Right renal pelvis (tissue), 4 donors: ENCODE results near the gene TMEM233. TPM values are rescaled to one million over a fixed set of nuclear protein-coding genes. Genes with fewer than 3 reads are reported as not detected.
"Not testable (repeated sequence)": the region's sequence is repeated elsewhere in the genome, so short reads cannot be mapped to it uniquely, and the experiment has no call there.

ENCODE experiments used
- DNase-seq, 4 donors: peaks; one replicate each; pipeline ENCODE4 v3.0.0-alpha.2; 2013; ENCODE audit warnings: low read depth in 4 of 4, low spot score in 3 of 4, missing footprints in 1 of 4
- polyA plus RNA-seq, 4 donors: library from polyadenylated mRNA; unstranded; fragments of 120-200 nt; gene quantifications; one replicate each; pipeline ENCODE4 v1.2.1, GENCODE V29; 2013; ENCODE audit not compliant: insufficient read length in 4 of 4

The TMEM233 gene
- polyA plus RNA-seq, 4 donors = 1.2 to 1.7 (median 1.4) TPM

GRCh38 chr12:119603767-119604166 is 10.2 kb downstream of the TMEM233 start:
- DNase-seq = no peak

GRCh38 chr12:119609358-119609757 is 15.8 kb downstream of the TMEM233 start:
- DNase-seq = no peak

- no peak for DNase-seq
Measured at GRCh38 chr12:119613319-119613936, 19.9 kb downstream of the TMEM233 start.

GRCh38 chr12:119614705-119615104 is 21.1 kb downstream of the TMEM233 start:
- DNase-seq = no peak

- DNase-seq = no peak
Measured at GRCh38 chr12:119615518-119616475, 22.2 kb downstream of the TMEM233 start.

GRCh38 chr12:119618328-119618896 is 24.8 kb downstream of the TMEM233 start:
- not testable (repeated sequence) for DNase-seq

GRCh38 chr12:119620490-119620889 is 26.9 kb downstream of the TMEM233 start:
- DNase-seq = no peak

- no peak for DNase-seq
Measured at GRCh38 chr12:119621878-119622277, 28.3 kb downstream of the TMEM233 start.

- DNase-seq = no peak
Measured at GRCh38 chr12:119624966-119625365, 31.4 kb downstream of the TMEM233 start.

- no peak for DNase-seq
Measured at GRCh38 chr12:119627019-119627643, 33.6 kb downstream of the TMEM233 start.

- no peak for DNase-seq
Measured at GRCh38 chr12:119627686-119628085, 34.1 kb downstream of the TMEM233 start.

GRCh38 chr12:119630223-119630780 is 36.7 kb downstream of the TMEM233 start:
- no peak for DNase-seq

- no peak for DNase-seq
Measured at GRCh38 chr12:119630962-119631550, 37.5 kb downstream of the TMEM233 start.

- no peak for DNase-seq
Measured at GRCh38 chr12:119631930-119632678, 38.5 kb downstream of the TMEM233 start.

GRCh38 chr12:119634743-119635142 is 41.2 kb downstream of the TMEM233 start:
- DNase-seq = peak; percentile 42 to 74 (median 58)

GRCh38 chr12:119642986-119643385 is 49.4 kb downstream of the TMEM233 start:
- DNase-seq = no peak

GRCh38 chr12:119644930-119645329 is 51.4 kb downstream of the TMEM233 start:
- DNase-seq = no peak

- no peak for DNase-seq
Measured at GRCh38 chr12:119645535-119646059, 52.0 kb downstream of the TMEM233 start.

- DNase-seq = no peak
Measured at GRCh38 chr12:119649202-119649808, 55.7 kb downstream of the TMEM233 start.
